ENCODE data around the gene UNC13D.

The UNC13D gene

GRCh38 chr17:75829747-75830146 is 14.5 kb downstream of the UNC13D start:
- TF ChIP-seq CTCF (conservative IDR thresholded peaks at IDR 0.05) (no peak), ZFX (IDR thresholded peaks at IDR 0.05) (no peak)

GRCh38 chr17:75828741-75829140 is 15.5 kb downstream of the UNC13D start:
- TF ChIP-seq ZFX (IDR thresholded peaks at IDR 0.05): no peak
- TF ChIP-seq CTCF (conservative IDR thresholded peaks at IDR 0.05): no peak
- no peak overlapping the region for H3K27ac ChIP-seq

More at GRCh38 chr17:75829747-75830146, 14.5 kb downstream of the UNC13D start:
- H3K27ac ChIP-seq: no peak overlapping the region

GRCh38 chr17:75828076-75828400 is 16.2 kb downstream of the UNC13D start:
- TF ChIP-seq ZFX (IDR thresholded peaks at IDR 0.05): no peak
- TF ChIP-seq CTCF (conservative IDR thresholded peaks at IDR 0.05): no peak
- H3K27ac ChIP-seq: no peak overlapping the region

GRCh38 chr17:75827308-75828075 is 16.7 kb downstream of the UNC13D start:
- TF ChIP-seq CTCF (conservative IDR thresholded peaks at IDR 0.05) (peak; percentile 76), ZFX (IDR thresholded peaks at IDR 0.05) (no peak)
- no peak overlapping the region for H3K27ac ChIP-seq

GRCh38 chr17:75826561-75827307 is 17.5 kb downstream of the UNC13D start:
- no peak overlapping the region for H3K27ac ChIP-seq
- TF ChIP-seq CTCF (conservative IDR thresholded peaks at IDR 0.05) (no peak), ZFX (IDR thresholded peaks at IDR 0.05) (no peak)

- no peak for TF ChIP-seq CTCF (conservative IDR thresholded peaks at IDR 0.05)
- TF ChIP-seq ZFX (IDR thresholded peaks at IDR 0.05): no peak
- no peak overlapping the region for H3K27ac ChIP-seq
These were observed 18.3 kb downstream of the UNC13D start for GRCh38 chr17:75825748-75826370.

- TF ChIP-seq CTCF (conservative IDR thresholded peaks at IDR 0.05): no peak
- no peak for TF ChIP-seq ZFX (IDR thresholded peaks at IDR 0.05)
- H3K27ac ChIP-seq: no peak overlapping the region
These were observed 19.1 kb downstream of the UNC13D start for GRCh38 chr17:75825149-75825552.

Data from C4-2B (cell line).